SKM-1 treated with dmso at 0.1 percent for 144 hours (cell line): ENCODE measurements around the gene MAN2A2.

Experiments used
- DNase-seq: peaks from one replicate; lab custom pipeline; 2025; ENCODE audit not compliant: unreplicated experiment; lab: John Stamatoyannopoulos, UW

Gene MAN2A2

GRCh38 chr15:90883976-90884718 lies 19.0 kb upstream of the MAN2A2 start, which contains the start of gene FES:
Gene FES, plus strand, starts transcription at chr15:90884504. Its CDS starts 542 bp downstream, at chr15:90885046.
- peak; percentile 72 for DNase-seq

- DNase-seq = no peak
These were observed 18.2 kb upstream of the MAN2A2 start for GRCh38 chr15:90884719-90885431.

- peak; percentile 95 for DNase-seq
These were observed 17.4 kb upstream of the MAN2A2 start for GRCh38 chr15:90885432-90886290.

- no peak for DNase-seq
These were observed 16.8 kb upstream of the MAN2A2 start for GRCh38 chr15:90886291-90886614.

GRCh38 chr15:90887037-90887481 lies 16.0 kb upstream of the MAN2A2 start:
- DNase-seq = no peak

- no peak for DNase-seq
These were observed 13.8 kb upstream of the MAN2A2 start for GRCh38 chr15:90889313-90889730.

GRCh38 chr15:90889736-90890456 lies 13.2 kb upstream of the MAN2A2 start:
- no peak for DNase-seq

GRCh38 chr15:90890839-90891238 lies 12.3 kb upstream of the MAN2A2 start:
- DNase-seq = no peak

- DNase-seq = no peak
These were observed 11.7 kb upstream of the MAN2A2 start for GRCh38 chr15:90891346-90891949.

GRCh38 chr15:90892023-90892422 lies 11.1 kb upstream of the MAN2A2 start:
- DNase-seq = no peak

GRCh38 chr15:90892498-90893174 lies 10.5 kb upstream of the MAN2A2 start:
- no peak for DNase-seq

GRCh38 chr15:90893175-90894090 lies 9.7 kb upstream of the MAN2A2 start:
- no peak for DNase-seq

- no peak for DNase-seq
These were observed 7.5 kb upstream of the MAN2A2 start for GRCh38 chr15:90895571-90896117.

GRCh38 chr15:90897131-90897655 lies 5.9 kb upstream of the MAN2A2 start:
- peak; percentile 78 for DNase-seq

GRCh38 chr15:90901175-90902039 lies 1.7 kb upstream of the MAN2A2 start:
- no peak for DNase-seq

GRCh38 chr15:90902040-90902839 lies 862 bp upstream of the MAN2A2 start:
- DNase-seq = peak; percentile 83
